Sigmoid colon (tissue), 4 donors: Measurements from ENCODE around the gene XNDC1N.

Experiments used
- EP300 ChIP-seq, 4 donors: sonication (generic); formaldehyde crosslinking; IDR thresholded peaks; one replicate each; pipeline ENCODE4 v1.6.1; 2017; ENCODE audit warnings: antibody characterized with exemption in 4 of 4
- TF ChIP-seq, protein P1 (sequence below), 4 experiments: fragments of 450-650 bp in 3 of 4; fragments of 200-600 bp in 1 of 4; IDR thresholded peaks; one replicate each; pipeline ENCODE4 v1.5.1; 2016 to 2019; ENCODE audit warnings: antibody characterized with exemption in 4 of 4, mild to moderate bottlenecking in 3 of 4, moderate library complexity in 2 of 4

DNA sequence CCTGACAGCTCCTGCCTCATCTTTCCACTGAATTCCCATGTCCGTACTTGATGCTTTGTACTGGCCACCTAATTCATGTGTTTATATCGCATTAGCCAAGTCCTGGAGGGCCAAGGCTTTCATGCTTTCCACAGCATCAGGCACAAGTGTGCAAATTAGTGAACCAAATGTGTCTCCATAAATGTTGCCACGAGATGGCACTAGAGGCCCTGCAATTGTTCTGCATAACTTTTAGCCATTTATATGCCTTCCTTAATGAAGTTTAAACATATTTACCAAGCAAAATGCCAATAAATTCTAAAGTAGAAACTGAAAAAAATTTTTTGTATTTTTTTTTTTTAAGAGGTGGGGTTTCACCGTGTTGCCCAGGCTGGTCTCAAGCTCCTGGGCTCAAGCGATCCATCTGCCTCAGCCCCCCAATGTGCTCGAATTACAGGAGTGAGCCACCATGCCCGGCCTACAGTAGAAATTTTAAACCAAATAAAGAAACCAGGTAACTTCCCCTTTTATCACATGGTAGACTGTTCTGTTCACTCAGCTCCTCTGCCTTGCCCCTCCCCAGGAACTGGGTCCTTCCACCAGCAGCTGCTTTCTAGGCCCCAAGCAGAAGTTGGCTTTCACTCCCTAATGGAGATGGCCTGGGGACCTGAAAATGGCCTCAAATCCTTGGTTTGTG, 49.5 kb upstream of the XNDC1N start:
- TF ChIP-seq, protein P1, sequence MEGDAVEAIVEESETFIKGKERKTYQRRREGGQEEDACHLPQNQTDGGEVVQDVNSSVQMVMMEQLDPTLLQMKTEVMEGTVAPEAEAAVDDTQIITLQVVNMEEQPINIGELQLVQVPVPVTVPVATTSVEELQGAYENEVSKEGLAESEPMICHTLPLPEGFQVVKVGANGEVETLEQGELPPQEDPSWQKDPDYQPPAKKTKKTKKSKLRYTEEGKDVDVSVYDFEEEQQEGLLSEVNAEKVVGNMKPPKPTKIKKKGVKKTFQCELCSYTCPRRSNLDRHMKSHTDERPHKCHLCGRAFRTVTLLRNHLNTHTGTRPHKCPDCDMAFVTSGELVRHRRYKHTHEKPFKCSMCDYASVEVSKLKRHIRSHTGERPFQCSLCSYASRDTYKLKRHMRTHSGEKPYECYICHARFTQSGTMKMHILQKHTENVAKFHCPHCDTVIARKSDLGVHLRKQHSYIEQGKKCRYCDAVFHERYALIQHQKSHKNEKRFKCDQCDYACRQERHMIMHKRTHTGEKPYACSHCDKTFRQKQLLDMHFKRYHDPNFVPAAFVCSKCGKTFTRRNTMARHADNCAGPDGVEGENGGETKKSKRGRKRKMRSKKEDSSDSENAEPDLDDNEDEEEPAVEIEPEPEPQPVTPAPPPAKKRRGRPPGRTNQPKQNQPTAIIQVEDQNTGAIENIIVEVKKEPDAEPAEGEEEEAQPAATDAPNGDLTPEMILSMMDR (IDR thresholded peaks at IDR 0.05): peak; percentile 47 to 72 (median 67)
- no peak for TF ChIP-seq EP300 (IDR thresholded peaks at IDR 0.05)
